ENCODE results near the gene MYL3.

The MYL3 gene

GRCh38 chr3:46846624-46847542 is 16.4 kb downstream of the MYL3 start:
- DNase-seq (ENCODE audit: low read depth): no peak
- TF ChIP-seq CTCF (IDR thresholded peaks at IDR 0.05; ENCODE audit: insufficient read depth, low read depth, low read length, missing control alignments): no peak
- peak overlapping the region; percentile 60 for H3K4me3 ChIP-seq (ENCODE audit: low read depth, low read length)

- DNase-seq (ENCODE audit: low read depth): peak; percentile 88
- H3K4me3 ChIP-seq (ENCODE audit: low read depth, low read length): peak overlapping the region; percentile 60
- TF ChIP-seq CTCF (IDR thresholded peaks at IDR 0.05; ENCODE audit: insufficient read depth, low read depth, low read length, missing control alignments): peak; percentile 62
These were observed 17.2 kb downstream of the MYL3 start for GRCh38 chr3:46845860-46846623.

GRCh38 chr3:46845397-46845859 is 17.8 kb downstream of the MYL3 start:
- no peak for TF ChIP-seq CTCF (IDR thresholded peaks at IDR 0.05; ENCODE audit: insufficient read depth, low read depth, low read length, missing control alignments)
- H3K4me3 ChIP-seq (ENCODE audit: low read depth, low read length): peak overlapping the region; percentile 60
- DNase-seq (ENCODE audit: low read depth): no peak

GRCh38 chr3:46844881-46845312 is 18.3 kb downstream of the MYL3 start:
- no peak for TF ChIP-seq CTCF (IDR thresholded peaks at IDR 0.05; ENCODE audit: insufficient read depth, low read depth, low read length, missing control alignments)
- H3K4me3 ChIP-seq (ENCODE audit: low read depth, low read length): peak overlapping the region; percentile 60
- DNase-seq (ENCODE audit: low read depth): no peak

GRCh38 chr3:46844397-46844796 is 18.8 kb downstream of the MYL3 start:
- TF ChIP-seq CTCF (IDR thresholded peaks at IDR 0.05; ENCODE audit: insufficient read depth, low read depth, low read length, missing control alignments): no peak
- DNase-seq (ENCODE audit: low read depth): no peak
- no peak overlapping the region for H3K4me3 ChIP-seq (ENCODE audit: low read depth, low read length)

- TF ChIP-seq CTCF (IDR thresholded peaks at IDR 0.05; ENCODE audit: insufficient read depth, low read depth, low read length, missing control alignments): no peak
- no peak for DNase-seq (ENCODE audit: low read depth)
- H3K4me3 ChIP-seq (ENCODE audit: low read depth, low read length): no peak overlapping the region
These were observed 19.7 kb downstream of the MYL3 start for GRCh38 chr3:46843508-46843907.
